ENCODE data around the gene MUC5AC. TPM values are rescaled to one million over a fixed set of nuclear protein-coding genes. Genes with fewer than 3 reads are reported as not detected.

MUC5AC gene
- total and polyA plus RNA-seq, 4 donors, result not detected

DNA sequence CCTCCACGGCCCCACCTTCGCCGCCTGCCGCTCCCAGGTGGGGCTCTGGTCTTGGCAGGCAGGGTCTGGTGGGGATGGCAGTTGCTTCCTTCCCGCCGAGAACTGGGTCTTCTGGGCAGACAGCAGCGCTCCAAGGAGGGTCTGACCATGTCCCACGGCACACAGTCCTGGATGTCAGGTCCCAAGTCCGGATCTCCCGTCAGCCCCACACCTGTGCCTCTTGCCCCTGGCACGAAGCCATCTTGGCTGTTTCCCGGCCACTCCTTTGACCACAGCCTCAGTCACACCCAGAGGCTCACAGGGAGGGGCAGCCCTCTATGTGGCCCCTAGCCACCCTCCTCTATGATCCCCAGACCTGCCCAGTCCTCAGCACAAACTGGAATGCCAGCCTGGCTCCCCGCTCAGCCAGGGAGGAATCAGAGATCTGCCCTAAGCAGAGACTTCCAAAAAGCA, 79.4 kb downstream of the MUC5AC start:
- Histone ChIP-seq H3K4me3 (ENCODE audit: low read depth in 1 of 3, low read length in 3 of 3) (no peak overlapping the region), H3K27ac (ENCODE audit: low read depth in 1 of 2, low read length in 2 of 2) (no peak overlapping the region), H3K4me1 (ENCODE audit: control insufficient read depth in 4 of 4, insufficient read depth in 4 of 4, low read length in 3 of 4) (no peaks in the 10 kb centered on the region), H3K9ac (ENCODE audit: low read depth in 1 of 2, low read length in 2 of 2) (no peak overlapping the region), H3K27me3 (ENCODE audit: control insufficient read depth in 4 of 4, insufficient read depth in 4 of 4, low read length in 3 of 4) (no peaks in the 10 kb centered on the region), H3K36me3 (ENCODE audit: control insufficient read depth in 4 of 4, insufficient read depth in 3 of 4, low read depth in 1 of 4, low read length in 3 of 4) (no peaks in the 10 kb centered on the region), H3K9me3 (ENCODE audit: control insufficient read depth in 4 of 4, low read length in 3 of 4) (no peaks in the 10 kb centered on the region)
- WGBS, result 86% methylated on average over 13 of the region's 13 CpGs
- DNase-seq (ENCODE audit: low spot score), result no peak
- no peak for TF ChIP-seq ATF3 (IDR thresholded peaks at IDR 0.05)
- TF ChIP-seq EGR1 (IDR thresholded peaks at IDR 0.05; ENCODE audit: low read depth in 2 of 2), result no peak
- TF ChIP-seq YY1 (IDR thresholded peaks at IDR 0.05), result no peak
- TF ChIP-seq NR2F2 (IDR thresholded peaks at IDR 0.05), result no peak
- TF ChIP-seq REST (IDR thresholded peaks at IDR 0.05), result no peak
- no peak for TF ChIP-seq HNF4G (IDR thresholded peaks at IDR 0.05)
- TF ChIP-seq RXRA (IDR thresholded peaks at IDR 0.05), result no peak
- no peak for TF ChIP-seq JUND (IDR thresholded peaks at IDR 0.05)
- TF ChIP-seq FOXA1 (IDR thresholded peaks at IDR 0.05), result no peak
- TF ChIP-seq FOXA2 (IDR thresholded peaks at IDR 0.05), result no peak
- TF ChIP-seq, protein P1, sequence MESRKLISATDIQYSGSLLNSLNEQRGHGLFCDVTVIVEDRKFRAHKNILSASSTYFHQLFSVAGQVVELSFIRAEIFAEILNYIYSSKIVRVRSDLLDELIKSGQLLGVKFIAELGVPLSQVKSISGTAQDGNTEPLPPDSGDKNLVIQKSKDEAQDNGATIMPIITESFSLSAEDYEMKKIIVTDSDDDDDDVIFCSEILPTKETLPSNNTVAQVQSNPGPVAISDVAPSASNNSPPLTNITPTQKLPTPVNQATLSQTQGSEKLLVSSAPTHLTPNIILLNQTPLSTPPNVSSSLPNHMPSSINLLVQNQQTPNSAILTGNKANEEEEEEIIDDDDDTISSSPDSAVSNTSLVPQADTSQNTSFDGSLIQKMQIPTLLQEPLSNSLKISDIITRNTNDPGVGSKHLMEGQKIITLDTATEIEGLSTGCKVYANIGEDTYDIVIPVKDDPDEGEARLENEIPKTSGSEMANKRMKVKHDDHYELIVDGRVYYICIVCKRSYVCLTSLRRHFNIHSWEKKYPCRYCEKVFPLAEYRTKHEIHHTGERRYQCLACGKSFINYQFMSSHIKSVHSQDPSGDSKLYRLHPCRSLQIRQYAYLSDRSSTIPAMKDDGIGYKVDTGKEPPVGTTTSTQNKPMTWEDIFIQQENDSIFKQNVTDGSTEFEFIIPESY (IDR thresholded peaks at IDR 0.05), result no peak
- TF ChIP-seq GABPA (IDR thresholded peaks at IDR 0.05 in 1 of 2, conservative IDR thresholded peaks at IDR 0.05 in 1 of 2), result no peak
- TF ChIP-seq, protein P2, sequence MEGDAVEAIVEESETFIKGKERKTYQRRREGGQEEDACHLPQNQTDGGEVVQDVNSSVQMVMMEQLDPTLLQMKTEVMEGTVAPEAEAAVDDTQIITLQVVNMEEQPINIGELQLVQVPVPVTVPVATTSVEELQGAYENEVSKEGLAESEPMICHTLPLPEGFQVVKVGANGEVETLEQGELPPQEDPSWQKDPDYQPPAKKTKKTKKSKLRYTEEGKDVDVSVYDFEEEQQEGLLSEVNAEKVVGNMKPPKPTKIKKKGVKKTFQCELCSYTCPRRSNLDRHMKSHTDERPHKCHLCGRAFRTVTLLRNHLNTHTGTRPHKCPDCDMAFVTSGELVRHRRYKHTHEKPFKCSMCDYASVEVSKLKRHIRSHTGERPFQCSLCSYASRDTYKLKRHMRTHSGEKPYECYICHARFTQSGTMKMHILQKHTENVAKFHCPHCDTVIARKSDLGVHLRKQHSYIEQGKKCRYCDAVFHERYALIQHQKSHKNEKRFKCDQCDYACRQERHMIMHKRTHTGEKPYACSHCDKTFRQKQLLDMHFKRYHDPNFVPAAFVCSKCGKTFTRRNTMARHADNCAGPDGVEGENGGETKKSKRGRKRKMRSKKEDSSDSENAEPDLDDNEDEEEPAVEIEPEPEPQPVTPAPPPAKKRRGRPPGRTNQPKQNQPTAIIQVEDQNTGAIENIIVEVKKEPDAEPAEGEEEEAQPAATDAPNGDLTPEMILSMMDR (IDR thresholded peaks at IDR 0.05; ENCODE audit: low read depth, low read length, missing input control), result no peak
- TF ChIP-seq, protein P3, sequence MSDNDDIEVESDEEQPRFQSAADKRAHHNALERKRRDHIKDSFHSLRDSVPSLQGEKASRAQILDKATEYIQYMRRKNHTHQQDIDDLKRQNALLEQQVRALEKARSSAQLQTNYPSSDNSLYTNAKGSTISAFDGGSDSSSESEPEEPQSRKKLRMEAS (IDR thresholded peaks at IDR 0.05), result no peak

- DNase-seq (ENCODE audit: low spot score), result no peak
- Histone ChIP-seq H3K9me3 (ENCODE audit: control insufficient read depth in 4 of 4, low read length in 3 of 4) (no peaks in the 10 kb centered on the region), H3K4me1 (ENCODE audit: control insufficient read depth in 4 of 4, insufficient read depth in 4 of 4, low read length in 3 of 4) (no peaks in the 10 kb centered on the region), H3K27ac (ENCODE audit: low read depth in 1 of 2, low read length in 2 of 2) (no peak overlapping the region), H3K27me3 (ENCODE audit: control insufficient read depth in 4 of 4, insufficient read depth in 4 of 4, low read length in 3 of 4) (no peaks in the 10 kb centered on the region), H3K36me3 (ENCODE audit: control insufficient read depth in 4 of 4, insufficient read depth in 3 of 4, low read depth in 1 of 4, low read length in 3 of 4) (no peaks in the 10 kb centered on the region), H3K9ac (ENCODE audit: low read depth in 1 of 2, low read length in 2 of 2) (no peak overlapping the region), H3K4me3 (ENCODE audit: low read depth in 1 of 3, low read length in 3 of 3) (no peak overlapping the region)
- no peak for TF ChIP-seq FOXA1 (IDR thresholded peaks at IDR 0.05)
- TF ChIP-seq HNF4G (IDR thresholded peaks at IDR 0.05), result no peak
- TF ChIP-seq RXRA (IDR thresholded peaks at IDR 0.05), result no peak
- TF ChIP-seq TAF1 (conservative IDR thresholded peaks at IDR 0.05), result no peak
- TF ChIP-seq GABPA (IDR thresholded peaks at IDR 0.05 in 1 of 2, conservative IDR thresholded peaks at IDR 0.05 in 1 of 2), result no peak
- TF ChIP-seq SP1 (IDR thresholded peaks at IDR 0.05), result no peak
- TF ChIP-seq, protein P1 (IDR thresholded peaks at IDR 0.05), result no peak
- WGBS, result 89% methylated on average over 10 of the region's 10 CpGs
These were observed 80.1 kb downstream of the MUC5AC start for GRCh38 chr11:1237851-1238250.
